Mesenchymal stem cell (in vitro differentiated cells and primary cell): ENCODE data around the gene TC2N.

Experiments
- DNase-seq: peaks from one replicate; pipeline ENCODE4 v3.0.0-alpha.2; 2013
- H2AFZ ChIP-seq: one replicate; pipeline ENCODE4 v1.6.1; 2013; ENCODE audit warnings: low read depth, mild to moderate bottlenecking, control low read depth, inconsistent platforms, low read length, moderate library complexity
- H2AK5ac ChIP-seq: 2 replicates; pipeline ENCODE4 v1.6.1; 2013; ENCODE audit warnings: low read length, moderate library complexity, mild to moderate bottlenecking, inconsistent platforms; ENCODE audit not compliant: severe bottlenecking
- H2BK120ac ChIP-seq: one replicate; pipeline ENCODE4 v1.6.1; 2013; ENCODE audit warnings: low read depth, mild to moderate bottlenecking, inconsistent platforms, low read length, moderate library complexity
- H2BK12ac ChIP-seq, 2 experiments: one replicate each; pipeline ENCODE4 v1.6.1; 2013; ENCODE audit warnings: inconsistent platforms in 2 of 2, low read length in 2 of 2, mild to moderate bottlenecking in 2 of 2, moderate library complexity in 2 of 2, control low read depth in 1 of 2
- H2BK15ac ChIP-seq: one replicate; pipeline ENCODE4 v1.6.1; 2013; ENCODE audit warnings: mild to moderate bottlenecking, low read depth, inconsistent platforms; ENCODE audit not compliant: poor library complexity, severe bottlenecking
- H2BK5ac ChIP-seq: 2 replicates; pipeline ENCODE4 v1.6.1; 2013; ENCODE audit warnings: low read depth, mild to moderate bottlenecking, low read length, control low read depth, inconsistent platforms; ENCODE audit not compliant: poor library complexity, severe bottlenecking
- H3K14ac ChIP-seq, 2 experiments: one replicate each; pipeline ENCODE4 v1.6.1; 2013; ENCODE audit warnings: inconsistent platforms in 2 of 2, low read length in 2 of 2, control low read depth in 1 of 2, mild to moderate bottlenecking in 1 of 2, moderate library complexity in 1 of 2
- H3K18ac ChIP-seq, 2 experiments: one replicate each; pipeline ENCODE4 v1.6.1; 2013; ENCODE audit warnings: inconsistent platforms in 2 of 2, low read length in 2 of 2, control low read depth in 1 of 2, low read depth in 1 of 2, mild to moderate bottlenecking in 1 of 2
- H3K23ac ChIP-seq, 2 experiments: one replicate each; pipeline ENCODE4 v1.6.1; 2013; ENCODE audit warnings: inconsistent platforms in 2 of 2, low read length in 2 of 2, mild to moderate bottlenecking in 2 of 2, moderate library complexity in 2 of 2, control low read depth in 1 of 2
- H3K27ac ChIP-seq: 2 replicates; pipeline ENCODE4 v1.5.1; 2013; ENCODE audit warnings: mild to moderate bottlenecking, moderate library complexity, low read length, control low read depth, inconsistent platforms; ENCODE audit not compliant: poor library complexity, severe bottlenecking
- H3K27me3 ChIP-seq, 2 experiments: 2 replicates each; pipeline versions ENCODE4 v1.6.1 to v1.7.0; 2013; ENCODE audit warnings: low read length in 2 of 2, mild to moderate bottlenecking in 2 of 2, moderate library complexity in 2 of 2, control low read depth in 1 of 2, inconsistent platforms in 1 of 2; ENCODE audit not compliant: control insufficient read depth in 1 of 2, insufficient read depth in 1 of 2
- H3K36me3 ChIP-seq, 2 experiments: 2 replicates each; pipeline versions ENCODE4 v1.6.1 to v1.7.0; 2013; ENCODE audit warnings: low read length in 2 of 2, control low read depth in 1 of 2, inconsistent platforms in 1 of 2, low read depth in 1 of 2, mild to moderate bottlenecking in 1 of 2; ENCODE audit not compliant: insufficient read depth in 2 of 2, control insufficient read depth in 1 of 2
- H3K4ac ChIP-seq, 2 experiments: one replicate each; pipeline ENCODE4 v1.6.1; 2013; ENCODE audit warnings: inconsistent platforms in 2 of 2, low read length in 2 of 2, mild to moderate bottlenecking in 2 of 2, moderate library complexity in 2 of 2, control low read depth in 1 of 2, low read depth in 1 of 2
- H3K4me1 ChIP-seq: 2 replicates; pipeline ENCODE4 v1.6.1; 2013; ENCODE audit warnings: low read depth, low read length, control low read depth; ENCODE audit not compliant: control insufficient read depth, insufficient read depth
- H3K4me2 ChIP-seq: 2 replicates; pipeline ENCODE4 v1.6.1; 2013; ENCODE audit warnings: low read length, mild to moderate bottlenecking, inconsistent platforms; ENCODE audit not compliant: poor library complexity, severe bottlenecking
- H3K4me3 ChIP-seq, 2 experiments: 2 replicates each; pipeline versions ENCODE4 v1.5.1 to v1.7.0; 2013; ENCODE audit warnings: low read length in 2 of 2, mild to moderate bottlenecking in 2 of 2, control low read depth in 1 of 2, low read depth in 1 of 2; ENCODE audit not compliant: insufficient read depth in 1 of 2
- H3K79me1 ChIP-seq: replicated peaks from 2 replicates; pipeline ENCODE4 v1.6.1; 2013; ENCODE audit warnings: mild to moderate bottlenecking, control low read depth, low read length, inconsistent platforms; ENCODE audit not compliant: poor library complexity, severe bottlenecking
- H3K9ac ChIP-seq: 2 replicates; pipeline ENCODE4 v1.7.0; 2013; ENCODE audit warnings: mild to moderate bottlenecking, low read length, moderate library complexity
- H3K9me3 ChIP-seq: 2 replicates; pipeline ENCODE4 v1.7.0; 2013; ENCODE audit warnings: mild to moderate bottlenecking, low read length; ENCODE audit not compliant: control insufficient read depth
- H4K8ac ChIP-seq: one replicate; pipeline ENCODE4 v1.6.1; 2013; ENCODE audit warnings: inconsistent platforms, mild to moderate bottlenecking, low read length, moderate library complexity
- H4K91ac ChIP-seq: one replicate; pipeline ENCODE4 v1.6.1; 2013; ENCODE audit warnings: mild to moderate bottlenecking, low read length, inconsistent platforms
- WGBS: methylation state at CpG from one replicate; pipeline ENCODE4 v1.1.7; 2013; ENCODE audit warnings: mixed read lengths; 5-methylcytosine and 5-hydroxymethylcytosine counted together

The TC2N gene

DNA sequence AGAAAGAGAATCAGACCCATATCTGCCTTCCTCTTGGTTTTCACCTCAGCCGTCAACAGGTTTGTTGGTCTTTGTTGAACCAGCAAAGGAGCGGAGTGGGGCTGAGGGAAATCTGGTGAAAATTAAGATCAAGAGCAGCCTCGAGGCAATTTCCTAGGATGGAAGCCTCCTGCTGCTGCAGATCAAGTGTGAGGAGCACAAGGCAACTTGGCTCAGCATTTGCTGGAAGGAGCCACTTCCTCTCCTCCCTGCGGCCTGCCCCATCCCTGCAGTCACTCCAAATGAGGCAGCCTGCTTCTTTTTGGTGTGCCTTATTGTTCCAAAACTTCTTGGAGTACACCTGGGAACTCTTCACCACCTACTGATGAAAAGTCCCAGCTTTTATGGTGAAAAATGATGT lies 4.9 kb downstream of the TC2N start:
- Histone ChIP-seq H2AK5ac (no peak overlapping the region), H3K4me2 (no peak overlapping the region), H3K27me3 (peaks cover 4 to 49% of the 10 kb centered on the region in 2 experiments), H2BK12ac (no peak overlapping the region), H4K91ac (no peak overlapping the region), H3K27ac (no peak overlapping the region), H3K4me3 (no peak overlapping the region), H2BK15ac (no peak overlapping the region), H3K18ac (no peak overlapping the region), H3K9me3 (no peaks in the 10 kb centered on the region), H2BK5ac (no peak overlapping the region), H3K23ac (no peak overlapping the region), H3K79me1 (no peaks in the 10 kb centered on the region), H2BK120ac (no peak overlapping the region), H2AFZ (no peak overlapping the region), H3K4me1 (no peaks in the 10 kb centered on the region), H3K9ac (no peak overlapping the region), H3K36me3 (peaks cover 0 to 5% of the 10 kb centered on the region in 2 experiments), H3K14ac (no peak overlapping the region), H3K4ac (no peak overlapping the region), H4K8ac (no peak overlapping the region)
- DNase-seq = no peak
- WGBS = 72% methylated on average over 4 of the region's 4 CpGs

- H2AK5ac ChIP-seq = no peak overlapping the region
- no peaks in the 10 kb centered on the region for H3K36me3 ChIP-seq
- no peak overlapping the region for H4K8ac ChIP-seq
- no peaks in the 10 kb centered on the region for H3K9me3 ChIP-seq
- H3K23ac ChIP-seq = no peak overlapping the region
- H3K4ac ChIP-seq = no peak overlapping the region
- H2BK15ac ChIP-seq = no peak overlapping the region
- H3K9ac ChIP-seq = no peak overlapping the region
- no peak overlapping the region for H2AFZ ChIP-seq
- WGBS = 95% methylated on average over 1 of the region's 2 CpGs
- DNase-seq = no peak
- no peak overlapping the region for H3K4me3 ChIP-seq
- H3K79me1 ChIP-seq = no peaks in the 10 kb centered on the region
- no peak overlapping the region for H3K27ac ChIP-seq
- no peak overlapping the region for H2BK5ac ChIP-seq
- peaks cover 4 to 44% of the 10 kb centered on the region in 2 experiments for H3K27me3 ChIP-seq
- H3K4me1 ChIP-seq = no peaks in the 10 kb centered on the region
- H3K14ac ChIP-seq = no peak overlapping the region
- no peak overlapping the region for H4K91ac ChIP-seq
- H3K4me2 ChIP-seq = no peak overlapping the region
- no peak overlapping the region for H2BK120ac ChIP-seq
- no peak overlapping the region for H2BK12ac ChIP-seq
- H3K18ac ChIP-seq = no peak overlapping the region
Measured at GRCh38 chr14:91861091-91861490, 6.2 kb downstream of the TC2N start.

DNA sequence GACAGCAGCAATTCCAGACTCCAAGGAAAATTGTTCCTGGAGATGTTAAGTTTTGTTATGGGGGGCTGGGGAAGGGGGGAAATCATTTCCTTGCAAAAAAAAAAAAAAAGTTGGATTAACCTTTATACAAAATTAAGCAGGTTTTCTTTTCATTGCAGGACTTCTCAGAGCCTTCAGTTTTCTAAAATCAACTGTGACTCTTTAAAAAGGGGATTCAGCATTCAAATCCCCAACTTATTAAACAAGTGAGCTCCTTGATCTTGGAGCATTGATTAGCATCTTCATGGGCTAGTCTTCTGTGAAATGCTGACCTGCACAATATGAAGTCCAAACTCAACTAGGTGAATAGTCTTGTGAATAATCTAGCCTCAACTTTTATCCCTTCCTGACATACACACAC lies 7.1 kb downstream of the TC2N start:
- no peak overlapping the region for H3K27ac ChIP-seq
- H3K23ac ChIP-seq = no peak overlapping the region
- no peak overlapping the region for H3K4me2 ChIP-seq
- H3K27me3 ChIP-seq = peaks cover 4 to 48% of the 10 kb centered on the region in 2 experiments
- no peak overlapping the region for H3K18ac ChIP-seq
- no peak overlapping the region for H2BK15ac ChIP-seq
- H3K36me3 ChIP-seq = no peaks in the 10 kb centered on the region
- H2AFZ ChIP-seq = no peak overlapping the region
- no peak overlapping the region for H2AK5ac ChIP-seq
- H3K9me3 ChIP-seq = no peaks in the 10 kb centered on the region
- no peak overlapping the region for H3K4me3 ChIP-seq
- H3K79me1 ChIP-seq = no peaks in the 10 kb centered on the region
- H4K91ac ChIP-seq = no peak overlapping the region
- no peak for DNase-seq
- H3K9ac ChIP-seq = no peak overlapping the region
- no peaks in the 10 kb centered on the region for H3K4me1 ChIP-seq
- H4K8ac ChIP-seq = no peak overlapping the region
- H3K4ac ChIP-seq = no peak overlapping the region
- no peak overlapping the region for H2BK12ac ChIP-seq
- H2BK5ac ChIP-seq = no peak overlapping the region
- no peak overlapping the region for H2BK120ac ChIP-seq
- no peak overlapping the region for H3K14ac ChIP-seq

- Histone ChIP-seq H3K27ac (no peak overlapping the region), H2BK5ac (no peak overlapping the region), H3K14ac (no peak overlapping the region), H2BK12ac (no peak overlapping the region), H2BK120ac (no peak overlapping the region), H3K9me3 (no peaks in the 10 kb centered on the region), H3K4me3 (no peak overlapping the region), H2BK15ac (no peak overlapping the region), H3K27me3 (peaks cover 4 to 56% of the 10 kb centered on the region in 2 experiments), H3K18ac (no peak overlapping the region), H3K79me1 (no peaks in the 10 kb centered on the region), H2AK5ac (no peak overlapping the region), H3K4me1 (no peaks in the 10 kb centered on the region), H3K9ac (no peak overlapping the region), H3K4ac (no peak overlapping the region), H3K23ac (no peak overlapping the region), H4K91ac (no peak overlapping the region), H3K4me2 (no peak overlapping the region), H4K8ac (no peak overlapping the region), H2AFZ (no peak overlapping the region), H3K36me3 (no peaks in the 10 kb centered on the region)
- 32% methylated on average over 6 of the region's 8 CpGs for WGBS
- DNase-seq = peak; percentile 37
Measured at GRCh38 chr14:91858536-91859275, 8.6 kb downstream of the TC2N start.
